Occipital lobe (tissue), 2 donors: ENCODE results near the gene DHX38. TPM values are rescaled to one million over a fixed set of nuclear protein-coding genes. Genes with fewer than 3 reads are reported as not detected.
A peak's percentile ranks its signal among the peaks of the same experiment; 100 is the strongest.
"Not testable (repeated sequence)": the region's sequence is repeated elsewhere in the genome, so short reads cannot be mapped to it uniquely, and the experiment has no call there.

Experiments used
- DNase-seq: peaks from one replicate; lab custom pipeline; 2025; lab: John Stamatoyannopoulos, UW
- total RNA-seq: library from RNA; depleted of rRNA; stranded (reverse); fragments of >200 nt; gene quantifications from one replicate; pipeline ENCODE4 v1.2.3, GENCODE V29; 2014

Gene DHX38
- total RNA-seq, result 44.6 TPM

GRCh38 chr16:72093448-72094265 is at the start of gene DHX38, which contains the start of gene TXNL4B:
DHX38 (plus strand) TSS chr16:72093847; CDS start chr16:72096158, 2,311 bp downstream.
TXNL4B (minus strand) TSS chr16:72093620; CDS start chr16:72090749, 2,871 bp downstream.
- DNase-seq, result peak; percentile 97

GRCh38 chr16:72044296-72044695 is 49.4 kb upstream of the DHX38 start:
- no peak for DNase-seq

GRCh38 chr16:72044825-72045359 is 48.8 kb upstream of the DHX38 start:
- no peak for DNase-seq

- no peak for DNase-seq
Measured at GRCh38 chr16:72049110-72049509, 44.5 kb upstream of the DHX38 start.

GRCh38 chr16:72050769-72051464 is 42.7 kb upstream of the DHX38 start:
- DNase-seq, result no peak

GRCh38 chr16:72051818-72052217 is 41.8 kb upstream of the DHX38 start:
- no peak for DNase-seq

GRCh38 chr16:72054254-72054847 is 39.3 kb upstream of the DHX38 start, which contains the start of gene HP:
HP (plus strand) TSS chr16:72054505; CDS start chr16:72054653, 148 bp downstream.
- not testable (repeated sequence) for DNase-seq

GRCh38 chr16:72055911-72056310 is 37.7 kb upstream of the DHX38 start:
- no peak for DNase-seq

GRCh38 chr16:72057313-72057712 is 36.3 kb upstream of the DHX38 start:
- DNase-seq, result not testable (repeated sequence)

GRCh38 chr16:72059060-72059459 is 34.6 kb upstream of the DHX38 start:
- not testable (repeated sequence) for DNase-seq

GRCh38 chr16:72060405-72060804 is 33.2 kb upstream of the DHX38 start:
- no peak for DNase-seq

- DNase-seq, result no peak
Measured at GRCh38 chr16:72061564-72061963, 32.1 kb upstream of the DHX38 start.

- no peak for DNase-seq
Measured at GRCh38 chr16:72064361-72064894, 29.2 kb upstream of the DHX38 start.

- DNase-seq, result no peak
Measured at GRCh38 chr16:72066747-72067146, 26.9 kb upstream of the DHX38 start.

GRCh38 chr16:72068930-72069329 is 24.7 kb upstream of the DHX38 start:
- no peak for DNase-seq

GRCh38 chr16:72072514-72073342 is 20.9 kb upstream of the DHX38 start:
- no peak for DNase-seq

- DNase-seq, result peak; percentile 17
Measured at GRCh38 chr16:72073560-72074230, 20.0 kb upstream of the DHX38 start.

GRCh38 chr16:72075067-72075466 is 18.6 kb upstream of the DHX38 start:
- DNase-seq, result not testable (repeated sequence)

- not testable (repeated sequence) for DNase-seq
Measured at GRCh38 chr16:72076991-72077706, 16.5 kb upstream of the DHX38 start.
